Aorta (tissue), 5 donors: Measurements from ENCODE around the gene PNPLA8. TPM values are rescaled to one million over a fixed set of nuclear protein-coding genes. Genes with fewer than 3 reads are reported as not detected.

ENCODE experiments used
- ATAC-seq: fragments of 200-7000 bp; cut with Tn5 transposase; one replicate; pipeline ENCODE4 v1.9.1; 2022; ENCODE audit warnings: moderate library complexity; ENCODE audit not compliant: low FRiP score
- DNase-seq, 2 donors: peaks; one replicate each; pipeline ENCODE4 v3.0.0-alpha.2; 2020
- H3K27ac ChIP-seq, 2 donors: one replicate each; pipeline ENCODE4 v1.5.1; 2013; ENCODE audit warnings: low read length in 2 of 2, mild to moderate bottlenecking in 2 of 2, moderate library complexity in 2 of 2, control low read depth in 1 of 2, inconsistent platforms in 1 of 2, low read depth in 1 of 2
- H3K27me3 ChIP-seq, 2 donors: one replicate each; pipeline ENCODE4 v1.6.1; 2013; ENCODE audit warnings: control low read depth in 1 of 2, low read length in 1 of 2, mild to moderate bottlenecking in 1 of 2, moderate library complexity in 1 of 2; ENCODE audit not compliant: insufficient read depth in 2 of 2, control insufficient read depth in 1 of 2
- H3K36me3 ChIP-seq, 2 donors: one replicate each; pipeline ENCODE4 v1.6.1; 2013; ENCODE audit warnings: control low read depth in 1 of 2, low read length in 1 of 2, mild to moderate bottlenecking in 1 of 2; ENCODE audit not compliant: insufficient read depth in 2 of 2, control insufficient read depth in 1 of 2
- H3K4me1 ChIP-seq, 2 donors: one replicate each; pipeline ENCODE4 v1.6.1; 2013; ENCODE audit warnings: low read length in 2 of 2, control low read depth in 1 of 2, mild to moderate bottlenecking in 1 of 2, moderate library complexity in 1 of 2; ENCODE audit not compliant: insufficient read depth in 2 of 2, control insufficient read depth in 1 of 2
- H3K4me3 ChIP-seq, 2 donors: one replicate each; pipeline ENCODE4 v1.5.1; 2013; ENCODE audit warnings: low read length in 2 of 2, control low read depth in 1 of 2, mild to moderate bottlenecking in 1 of 2
- H3K9me3 ChIP-seq: one replicate; pipeline ENCODE4 v1.6.1; 2013; ENCODE audit warnings: mild to moderate bottlenecking, low read length; ENCODE audit not compliant: control insufficient read depth
- WGBS, 2 donors: extraction: QIAGEN DNeasy Blood & Tissue Kit; methylation state at CpG; one replicate each; pipeline ENCODE4 v1.1.7; 2013; 5-methylcytosine and 5-hydroxymethylcytosine counted together
- intact Hi-C, 2 donors: fragments of 100-400 bp; cut with DNase I; formaldehyde crosslinking; loops; one replicate each; pipeline versions ENCODE4 v1.14.2 to v1.15.0; 2022
- polyA plus RNA-seq, 2 donors: library from polyadenylated mRNA; stranded (reverse); fragments of 200-250 nt; gene quantifications; one replicate each; pipeline ENCODE4 v1.2.3, GENCODE V29; 2013
- total RNA-seq, 2 donors: library from RNA; stranded (reverse); fragmentation: NEBNext Ultra II Directional; extraction: Animal tissue kit (Norgen Biotek cat#: 25700); gene quantifications; one replicate each; pipeline ENCODE4 v1.2.1, GENCODE V29; 2021
- donor health status: healthy with polysubstance abuse.
- donor health status: Bipolar disorder and iron deficiency.
- donor health status: DM: no; HTN: no; CAD: no.
- donor health status: DM: no; HTN: no; CAD: no.
- donor health status: DM: yes; HTN: yes; CAD: no.

The PNPLA8 gene
- total and polyA plus RNA-seq, 4 donors, result 14.4 to 32.8 (median 23.2) TPM

- Histone ChIP-seq H3K9me3 (no peaks in the 10 kb centered on the region), H3K4me3 (no peak overlapping the region), H3K27me3 (no peaks in the 10 kb centered on the region), H3K4me1 (no peaks in the 10 kb centered on the region), H3K27ac (no peak overlapping the region), H3K36me3 (no peaks in the 10 kb centered on the region)
- intact Hi-C loops, result loop anchor here (2.0 to 5.0 kb wide), 2 partner anchors 315 to 316 kb away; no protein-coding TSS in a partner anchor
- WGBS, 2 donors, result 83 to 87% methylated on average over 3 of the region's 3 CpGs
- no peak for ATAC-seq
- DNase-seq, result no peak
These were observed 28.7 kb downstream of the PNPLA8 start for GRCh38 chr7:108497082-108497725.

GRCh38 chr7:108492742-108493141, 33.2 kb downstream of the PNPLA8 start:
- intact Hi-C loops, result no loop called here
- ATAC-seq (no peak), DNase-seq (no peak)
- WGBS, 2 donors, result 94 to 97% methylated on average over 4 of the region's 4 CpGs
- H3K36me3 ChIP-seq, result peaks cover 0 to 2% of the 10 kb centered on the region in 2 donors
- H3K9me3 ChIP-seq, result no peaks in the 10 kb centered on the region
- H3K27me3 ChIP-seq, result no peaks in the 10 kb centered on the region
- no peaks in the 10 kb centered on the region for H3K4me1 ChIP-seq
- no peak overlapping the region for H3K4me3 ChIP-seq
- H3K27ac ChIP-seq, result no peak overlapping the region

- peaks cover 0 to 2% of the 10 kb centered on the region in 2 donors for H3K36me3 ChIP-seq
These were observed 37.0 kb downstream of the PNPLA8 start for GRCh38 chr7:108488768-108489538.

GRCh38 chr7:108487646-108488045, 38.3 kb downstream of the PNPLA8 start:
- Histone ChIP-seq H3K27me3 (no peaks in the 10 kb centered on the region), H3K36me3 (peaks cover 0 to 5% of the 10 kb centered on the region in 2 donors), H3K27ac (no peak overlapping the region), H3K9me3 (no peaks in the 10 kb centered on the region), H3K4me1 (no peaks in the 10 kb centered on the region), H3K4me3 (no peak overlapping the region)
- DNase-seq, result no peak
- intact Hi-C loops, result no loop called here
- ATAC-seq, result no peak

More at GRCh38 chr7:108488768-108489538, 37.0 kb downstream of the PNPLA8 start:
- Histone ChIP-seq H3K4me3 (no peak overlapping the region), H3K4me1 (no peaks in the 10 kb centered on the region), H3K27ac (no peak overlapping the region), H3K9me3 (no peaks in the 10 kb centered on the region), H3K27me3 (no peaks in the 10 kb centered on the region)
- DNase-seq, result no peak
- no peak for ATAC-seq
- 90 to 94% methylated on average over 4 of the region's 4 CpGs for WGBS, 2 donors
- intact Hi-C loops, result no loop called here

GRCh38 chr7:108486291-108486966, 39.5 kb downstream of the PNPLA8 start:
- ATAC-seq (no peak), DNase-seq (no peak)
- Histone ChIP-seq H3K4me1 (no peaks in the 10 kb centered on the region), H3K36me3 (peaks cover 0 to 5% of the 10 kb centered on the region in 2 donors), H3K27ac (no peak overlapping the region), H3K4me3 (no peak overlapping the region), H3K9me3 (no peaks in the 10 kb centered on the region), H3K27me3 (no peaks in the 10 kb centered on the region)
- 52 to 55% methylated on average over 5 of the region's 5 CpGs for WGBS, 2 donors
- intact Hi-C loops, result no loop called here

- Histone ChIP-seq H3K9me3 (no peaks in the 10 kb centered on the region), H3K36me3 (peaks cover under 1 to 2% of the 10 kb centered on the region in 2 donors), H3K27ac (no peak overlapping the region), H3K27me3 (no peaks in the 10 kb centered on the region), H3K4me3 (no peak overlapping the region), H3K4me1 (no peaks in the 10 kb centered on the region)
- intact Hi-C loops, result no loop called here
- DNase-seq, result no peak
- WGBS, 2 donors, result 79 to 85% methylated on average over 1 of the region's 1 CpG
- no peak for ATAC-seq
These were observed 41.8 kb downstream of the PNPLA8 start for GRCh38 chr7:108484137-108484536.

- Histone ChIP-seq H3K9me3 (no peaks in the 10 kb centered on the region), H3K27ac (no peak overlapping the region), H3K4me3 (no peak overlapping the region), H3K36me3 (peaks cover 2 to 4% of the 10 kb centered on the region in 2 donors), H3K4me1 (no peaks in the 10 kb centered on the region), H3K27me3 (no peaks in the 10 kb centered on the region)
- intact Hi-C loops, result no loop called here
- WGBS, 2 donors, result 94 to 95% methylated on average over 5 of the region's 5 CpGs
- ATAC-seq, result no peak
- no peak for DNase-seq
These were observed 45.6 kb downstream of the PNPLA8 start for GRCh38 chr7:108480311-108480710.

GRCh38 chr7:108479751-108480150, 46.2 kb downstream of the PNPLA8 start:
- intact Hi-C loops, result no loop called here
- Histone ChIP-seq H3K36me3 (peaks cover 2 to 4% of the 10 kb centered on the region in 2 donors), H3K4me3 (no peak overlapping the region), H3K27ac (no peak overlapping the region), H3K4me1 (no peaks in the 10 kb centered on the region), H3K27me3 (no peaks in the 10 kb centered on the region), H3K9me3 (no peaks in the 10 kb centered on the region)
- WGBS, 2 donors, result 97 to 98% methylated on average over 2 of the region's 2 CpGs
- no peak for DNase-seq
- ATAC-seq, result no peak
